ENCODE data around the gene FNIP2.

- no peak for TF ChIP-seq POLR2A (IDR thresholded peaks at IDR 0.05)
- no peak for TF ChIP-seq CTCF (IDR thresholded peaks at IDR 0.05)
Observed at GRCh38 chr4:158816955-158817354, 48.1 kb downstream of the FNIP2 start.
